GM21529 (cell line): ENCODE measurements around the gene KRTAP12-2.

ENCODE experiments used
- ATAC-seq: cut with Tn5 transposase; IDR thresholded peaks from one replicate; pipeline ENCODE4 v1.9.1; 2021; ENCODE audit not compliant: unreplicated experiment

KRTAP12-2 gene

GRCh38 chr21:44666401-44667320 is at the start of gene KRTAP12-2:
Gene KRTAP12-2, minus strand, starts transcription at chr21:44666927. Its CDS starts 41 bp downstream, at chr21:44666886.
- no peak for ATAC-seq

- no peak for ATAC-seq
These were observed 48.2 kb upstream of the KRTAP12-2 start for GRCh38 chr21:44714905-44715304.

- ATAC-seq = no peak
These were observed 47.1 kb upstream of the KRTAP12-2 start for GRCh38 chr21:44713846-44714245.

GRCh38 chr21:44713130-44713529 is 46.4 kb upstream of the KRTAP12-2 start:
- no peak for ATAC-seq

- ATAC-seq = no peak
These were observed 45.7 kb upstream of the KRTAP12-2 start for GRCh38 chr21:44712203-44713028.

- ATAC-seq = no peak
These were observed 44.8 kb upstream of the KRTAP12-2 start, which contains the start of gene TSPEAR for GRCh38 chr21:44711327-44712202. Gene TSPEAR, minus strand, starts transcription at chr21:44711572. Its CDS starts 58 bp downstream, at chr21:44711514.

- no peak for ATAC-seq
These were observed 44.1 kb upstream of the KRTAP12-2 start for GRCh38 chr21:44710756-44711326.

- no peak for ATAC-seq
These were observed 43.6 kb upstream of the KRTAP12-2 start for GRCh38 chr21:44710294-44710665.

GRCh38 chr21:44709426-44710293 is 42.9 kb upstream of the KRTAP12-2 start:
- no peak for ATAC-seq

GRCh38 chr21:44708866-44709425 is 42.2 kb upstream of the KRTAP12-2 start:
- ATAC-seq = no peak

- ATAC-seq = no peak
These were observed 41.6 kb upstream of the KRTAP12-2 start for GRCh38 chr21:44708213-44708865.

GRCh38 chr21:44706706-44707581 is 40.2 kb upstream of the KRTAP12-2 start:
- ATAC-seq = no peak

GRCh38 chr21:44706026-44706705 is 39.4 kb upstream of the KRTAP12-2 start:
- ATAC-seq = no peak

GRCh38 chr21:44704636-44705001 is 37.9 kb upstream of the KRTAP12-2 start:
- no peak for ATAC-seq

- no peak for ATAC-seq
These were observed 37.3 kb upstream of the KRTAP12-2 start for GRCh38 chr21:44703731-44704635.
